CD4-positive, alpha-beta memory T cell (primary cell): Measurements from ENCODE around the gene GRIK5. TPM values are rescaled to one million over a fixed set of nuclear protein-coding genes. Genes with fewer than 3 reads are reported as not detected.

Experiments used
- CTCF ChIA-PET: fragments of 350-600 bp; sonication (Branson Sonifier 250); formaldehyde crosslinking; loops from one replicate; lab custom pipeline; 2021; ENCODE audit warnings: inconsistent platforms; ENCODE audit not compliant: partially characterized antibody; lab: Charles Lee
- POLR2A ChIA-PET: fragments of 350-600 bp; sonication (Branson Sonifier 250); formaldehyde crosslinking; loops from one replicate; lab custom pipeline; 2021; ENCODE audit not compliant: partially characterized antibody; lab: Charles Lee
- DNase-seq, 5 donors: peaks; one replicate each; pipeline versions ENCODE4 v3.0.0 to v3.0.0-alpha.2; 2020 to 2022; ENCODE audit warnings: mixed read lengths in 1 of 5
- H3K27ac ChIP-seq: one replicate; pipeline ENCODE4 v1.7.0; 2013; ENCODE audit warnings: low read depth, low read length
- H3K27me3 ChIP-seq: 2 replicates; pipeline ENCODE4 v1.7.0; 2013; ENCODE audit warnings: mild to moderate bottlenecking, low read length, moderate library complexity; ENCODE audit not compliant: insufficient read depth
- H3K36me3 ChIP-seq: 2 replicates; pipeline ENCODE4 v1.7.0; 2013; ENCODE audit warnings: mild to moderate bottlenecking, low read length, moderate library complexity; ENCODE audit not compliant: insufficient read depth
- H3K4me1 ChIP-seq: 2 replicates; pipeline ENCODE4 v1.7.0; 2013; ENCODE audit warnings: mild to moderate bottlenecking, low read length, moderate library complexity; ENCODE audit not compliant: insufficient read depth
- H3K4me3 ChIP-seq, 2 donors: one replicate each; pipeline ENCODE4 v1.7.0; 2013; ENCODE audit warnings: low read length in 2 of 2, mild to moderate bottlenecking in 1 of 2
- H3K9me3 ChIP-seq, 2 donors: one replicate each; pipeline ENCODE4 v1.7.0; 2013; ENCODE audit warnings: low read length in 2 of 2, control low read depth in 1 of 2; ENCODE audit not compliant: control insufficient read depth in 1 of 2
- H3K27ac Mint-ChIP-seq, 7 donors: one replicate each; pipeline ENCODE4 v1.8.0; 2020 to 2021; ENCODE audit warnings: mixed read lengths in 7 of 7, mild to moderate bottlenecking in 6 of 7, inconsistent platforms in 3 of 7, moderate library complexity in 3 of 7
- H3K27me3 Mint-ChIP-seq, 2 donors: one replicate each; pipeline ENCODE4 v1.8.0; 2020 to 2021; ENCODE audit warnings: mixed read lengths in 2 of 2
- H3K36me3 Mint-ChIP-seq, 2 donors: one replicate each; pipeline ENCODE4 v1.8.0; 2020 to 2021; ENCODE audit warnings: mixed read lengths in 2 of 2, inconsistent platforms in 1 of 2, mild to moderate bottlenecking in 1 of 2
- H3K4me1 Mint-ChIP-seq, 4 donors: one replicate each; pipeline ENCODE4 v1.8.0; 2020 to 2021; ENCODE audit warnings: mixed read lengths in 4 of 4, mild to moderate bottlenecking in 1 of 4
- H3K4me3 Mint-ChIP-seq, 8 donors: one replicate each; pipeline ENCODE4 v1.8.0; 2020 to 2021; ENCODE audit warnings: mixed read lengths in 8 of 8, mild to moderate bottlenecking in 7 of 8, moderate library complexity in 6 of 8, inconsistent platforms in 3 of 8
- H3K9me3 Mint-ChIP-seq, 8 donors: one replicate each; pipeline ENCODE4 v1.8.0; 2020 to 2021; ENCODE audit warnings: mixed read lengths in 8 of 8, mild to moderate bottlenecking in 5 of 8, inconsistent platforms in 3 of 8, moderate library complexity in 1 of 8
- intact Hi-C: fragments of 100-400 bp; cut with micrococcal nuclease; formaldehyde crosslinking; loops from one replicate; pipeline ENCODE4 v1.15.1; 2023
- polyA plus RNA-seq, 2 donors: library from polyadenylated mRNA; unstranded; fragments of 300-500 nt; fragmentation: Illumina TruSeq; gene quantifications; one replicate each; pipeline ENCODE4 v1.2.3, GENCODE V29; 2021
- total RNA-seq, 2 experiments: library from RNA; stranded (reverse); gene quantifications; one replicate each; pipeline ENCODE4 v1.2.3, GENCODE V29; 2021

Gene GRIK5
- total and polyA plus RNA-seq, 4 experiments from 2014 or later: 0.12 to 0.17 TPM; not detected in 2

DNA sequence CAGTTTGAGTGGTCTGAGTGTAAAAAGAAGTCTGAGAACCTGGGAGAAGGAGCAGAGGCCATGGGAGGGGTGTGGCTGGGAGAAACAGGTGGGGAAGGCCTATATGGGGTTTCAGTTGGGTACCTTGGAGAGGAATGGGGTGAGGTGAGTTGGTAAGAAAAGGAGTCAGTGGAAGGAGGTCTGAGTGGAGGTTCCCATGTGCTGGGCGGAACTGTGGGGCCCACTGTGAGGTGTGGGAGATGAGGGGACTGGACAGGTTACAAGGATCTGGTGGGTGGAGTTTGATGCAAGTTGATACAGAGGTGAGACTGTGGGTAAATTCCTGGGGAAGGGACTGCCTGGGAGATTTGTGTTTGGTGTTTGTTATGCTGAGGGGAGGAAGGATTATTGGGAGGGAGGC, 8.1 kb upstream of the GRIK5 start:
- Mint-ChIP-seq H3K4me1 (peaks cover 30 to 48% (median 42%) of the 10 kb centered on the region in 4 donors), H3K36me3 (peaks cover 13 to 45% of the 10 kb centered on the region in 2 donors), H3K27me3 (no peaks in the 10 kb centered on the region), H3K9me3 (peaks cover 0 to 2% (median 0%) of the 10 kb centered on the region in 8 donors), H3K27ac (peak overlapping the region; percentile 65 to 99 (median 95)), H3K4me3 (peak overlapping the region in 7 of 8 donors; percentile 22 to 96 (median 92))
- H3K36me3 ChIP-seq: peaks cover 32% of the 10 kb centered on the region
- CTCF ChIA-PET: no interaction called here
- H3K4me1 ChIP-seq: peaks cover 24% of the 10 kb centered on the region
- H3K4me3 ChIP-seq: no peak overlapping the region
- no peaks in the 10 kb centered on the region for H3K9me3 ChIP-seq
- POLR2A ChIA-PET: no interaction called here
- no peak for DNase-seq
- H3K27ac ChIP-seq: no peak overlapping the region
- H3K27me3 ChIP-seq: no peaks in the 10 kb centered on the region
- intact Hi-C loops: loop anchor here (5.0 kb wide), 2 partner anchors 216 to 344 kb away; partner anchors contain the start of gene RPS19

GRCh38 chr19:42076380-42076944, 6.5 kb upstream of the GRIK5 start:
- H3K9me3 ChIP-seq: no peaks in the 10 kb centered on the region
- intact Hi-C loops: loop anchor here (1.0 to 5.0 kb wide), 3 partner anchors 214 to 346 kb away; partner anchors contain the start of genes MEGF8 and RPS19
- Mint-ChIP-seq H3K4me1 (peaks cover 29 to 44% (median 37%) of the 10 kb centered on the region in 4 donors), H3K27ac (peak overlapping the region; percentile 95 to 99 (median 95)), H3K4me3 (peak overlapping the region; percentile 89 to 96 (median 92)), H3K36me3 (peaks cover 10 to 37% of the 10 kb centered on the region in 2 donors), H3K9me3 (peaks cover 0 to 2% (median 0%) of the 10 kb centered on the region in 8 donors), H3K27me3 (no peaks in the 10 kb centered on the region)
- ChIA-PET CTCF (interaction anchor here (1.1 to 1.4 kb wide), 2 partner anchors 56 to 107 kb away, joined by 3 read pairs; partner anchors contain the start of gene POU2F2), POLR2A (interaction anchor here (0.6 to 1.3 kb wide), 14 partner anchors 10 to 321 kb away, joined by 3 to 5 read pairs (median 3); partner anchors contain the start of genes PAFAH1B3, PRR19, RABAC1 and ZNF526)
- H3K27me3 ChIP-seq: no peaks in the 10 kb centered on the region
- H3K4me1 ChIP-seq: peaks cover 24% of the 10 kb centered on the region
- peak overlapping the region; percentile 55 to 86 for H3K4me3 ChIP-seq
- DNase-seq: peak in 1 of 5 donors; percentile 65
- peaks cover 28% of the 10 kb centered on the region for H3K36me3 ChIP-seq
- H3K27ac ChIP-seq: peak overlapping the region; percentile 95

DNA sequence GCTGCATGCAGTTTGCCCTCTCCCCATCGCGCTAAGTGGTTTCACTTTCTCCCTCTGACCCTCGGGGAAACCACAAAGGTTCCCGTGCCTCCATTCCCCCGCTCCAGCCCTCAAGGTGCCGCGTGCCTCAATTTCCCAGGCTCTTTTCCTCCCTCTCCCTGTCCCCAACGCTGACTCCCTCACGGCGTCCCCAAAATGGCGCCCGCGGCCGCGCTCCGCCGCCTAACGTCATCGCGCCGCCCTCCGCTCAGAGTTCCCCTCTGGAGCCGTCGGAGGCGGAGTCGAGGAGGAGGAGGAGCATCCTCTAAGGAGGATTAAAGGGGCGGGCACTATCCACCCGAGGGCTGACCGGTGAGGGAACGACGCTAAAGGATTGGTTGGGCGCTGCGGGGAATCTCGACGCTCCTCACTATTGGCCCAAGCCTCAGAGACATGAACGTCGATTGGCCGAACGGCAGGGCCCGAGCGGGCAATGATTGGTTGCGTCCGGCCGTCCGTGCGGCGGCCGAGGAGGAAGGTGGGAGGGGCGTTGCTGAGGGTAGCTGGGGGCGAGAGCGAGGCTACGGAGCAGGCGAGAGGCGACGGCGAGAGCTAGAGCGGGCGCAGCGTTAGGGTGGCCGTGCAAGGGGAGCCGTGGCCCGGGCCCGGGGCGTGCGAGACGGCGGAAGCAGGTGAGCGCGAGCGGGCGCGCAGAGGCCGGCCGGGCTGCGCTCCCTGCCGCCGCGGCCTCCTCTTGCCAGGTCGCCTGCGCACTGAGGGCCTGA, 5.8 kb upstream of the GRIK5 start, which contains the start of gene ZNF574:
Gene ZNF574 (plus strand): TSS at position 551 of the 764 bp plus-strand sequence. CDS start 2,441 bp downstream, outside the sequence.
- H3K4me1 Mint-ChIP-seq: peaks cover 29 to 38% (median 34%) of the 10 kb centered on the region in 4 donors
- intact Hi-C loops: loop anchor here (1.0 to 5.0 kb wide), 4 partner anchors 142 to 347 kb away; partner anchors contain the start of genes DEDD2, MEGF8 and RPS19
- CTCF ChIA-PET: interaction anchor here (1.1 to 1.4 kb wide), 2 partner anchors 57 to 108 kb away, joined by 3 read pairs; partner anchors contain the start of gene POU2F2

DNA sequence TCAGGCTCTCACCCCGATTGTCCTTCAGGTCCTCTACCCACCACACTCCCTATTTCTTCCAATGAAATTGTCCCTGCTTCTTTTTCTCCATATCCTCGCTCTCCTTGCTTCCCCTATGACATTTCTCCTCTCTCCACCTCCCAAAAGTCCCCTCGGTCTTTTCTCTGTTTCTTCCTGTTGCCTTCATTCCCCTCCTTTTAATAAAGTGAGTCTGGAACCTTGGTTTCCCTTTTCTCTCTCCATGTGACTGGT, 5.3 kb upstream of the GRIK5 start:
- no peaks in the 10 kb centered on the region for H3K27me3 ChIP-seq
- H3K9me3 Mint-ChIP-seq: peaks cover 0 to 2% (median 0%) of the 10 kb centered on the region in 8 donors

More for the DNA sequence above, 5.8 kb upstream of the GRIK5 start, which contains the start of gene ZNF574:
- H3K4me1 ChIP-seq: peaks cover 24% of the 10 kb centered on the region
- no peaks in the 10 kb centered on the region for H3K9me3 ChIP-seq
- POLR2A ChIA-PET: interaction anchor here (0.6 to 1.3 kb wide), 12 partner anchors 9 to 322 kb away, joined by 3 to 5 read pairs (median 3); partner anchors contain the start of genes PAFAH1B3, PRR19, RABAC1 and ZNF526
- no peaks in the 10 kb centered on the region for H3K27me3 ChIP-seq
- peak within 1 kb of the TSS; percentile 97 to 100 (median 100) for H3K27ac Mint-ChIP-seq
- H3K27me3 Mint-ChIP-seq: no peaks in the 10 kb centered on the region
- H3K27ac ChIP-seq: peak within 1 kb of the TSS; percentile 95
- H3K4me3 ChIP-seq: peak within 1 kb of the TSS; percentile 66 to 86
- H3K36me3 ChIP-seq: peaks cover 21% of the 10 kb centered on the region
- H3K36me3 Mint-ChIP-seq: peaks cover 7 to 31% of the 10 kb centered on the region in 2 donors
- peaks cover 0 to 2% (median 0%) of the 10 kb centered on the region in 8 donors for H3K9me3 Mint-ChIP-seq
- DNase-seq: peak; percentile 96 to 99 (median 99)
- H3K4me3 Mint-ChIP-seq: peak within 1 kb of the TSS; percentile 92 to 100 (median 98)

DNA sequence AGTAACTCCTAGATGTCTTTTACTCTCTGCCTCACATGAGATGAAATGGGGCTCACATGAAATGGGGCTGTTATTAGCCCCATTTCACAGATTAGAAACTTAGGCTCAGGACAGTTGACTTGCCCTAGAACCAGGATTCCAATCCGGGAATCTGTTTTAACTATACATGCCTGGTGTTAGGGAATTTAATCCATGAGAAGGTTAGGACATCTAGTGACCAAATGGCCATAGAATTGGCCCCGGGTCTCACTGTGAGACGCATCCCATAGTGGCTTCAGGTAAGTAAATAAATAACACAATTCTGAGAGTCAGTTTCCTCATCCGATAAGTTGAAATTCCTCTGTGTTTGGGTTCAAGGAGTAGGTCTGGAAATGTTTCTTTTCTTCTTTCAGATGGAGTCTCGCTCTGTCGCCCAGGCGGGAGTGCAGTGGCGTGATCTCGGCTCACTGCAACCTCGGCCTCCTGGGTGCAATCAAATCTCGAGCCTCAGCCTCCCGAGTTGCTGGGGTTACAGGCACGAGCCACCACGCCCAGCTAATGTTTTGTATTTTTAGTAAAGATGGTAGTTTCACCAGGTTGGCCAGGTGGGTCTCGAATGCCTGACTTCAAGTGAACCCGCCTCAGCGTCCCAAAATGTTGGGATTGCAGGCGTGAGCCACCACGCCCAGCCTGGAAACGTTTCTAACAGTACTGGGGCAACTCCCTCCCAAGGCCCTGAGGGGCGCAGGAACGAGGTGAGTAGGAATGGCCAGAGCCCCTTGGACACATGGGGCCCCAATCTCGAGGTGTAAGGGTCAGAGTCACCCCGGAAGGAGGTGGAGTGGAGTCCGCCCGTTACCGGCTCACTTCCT, 4.7 kb upstream of the GRIK5 start:
- Histone ChIP-seq H3K4me1 (peaks cover 24% of the 10 kb centered on the region), H3K9me3 (no peaks in the 10 kb centered on the region), H3K27ac (peak overlapping the region; percentile 95), H3K27me3 (no peaks in the 10 kb centered on the region), H3K36me3 (peaks cover 11% of the 10 kb centered on the region), H3K4me3 (peak overlapping the region; percentile 66 to 86)
- no peaks in the 10 kb centered on the region for H3K27me3 Mint-ChIP-seq
- DNase-seq: no peak
- ChIA-PET POLR2A (no interaction called here), CTCF (no interaction called here)
- H3K9me3 Mint-ChIP-seq: peaks cover 0 to 2% (median 0%) of the 10 kb centered on the region in 8 donors
- peak overlapping the region; percentile 97 to 100 (median 100) for H3K27ac Mint-ChIP-seq
- intact Hi-C loops: loop anchor here (1.0 to 5.0 kb wide), 3 partner anchors 143 to 348 kb away; partner anchors contain the start of genes DEDD2 and RPS19
- H3K4me3 Mint-ChIP-seq: peak overlapping the region; percentile 92 to 100 (median 98)
- H3K4me1 Mint-ChIP-seq: peaks cover 29 to 38% (median 34%) of the 10 kb centered on the region in 4 donors
- H3K36me3 Mint-ChIP-seq: peaks cover 7 to 28% of the 10 kb centered on the region in 2 donors

More for the DNA sequence above, 5.3 kb upstream of the GRIK5 start:
- intact Hi-C loops: loop anchor here (1.0 to 5.0 kb wide), 3 partner anchors 142 to 347 kb away; partner anchors contain the start of genes DEDD2 and RPS19
- H3K4me1 ChIP-seq: peaks cover 24% of the 10 kb centered on the region
- Mint-ChIP-seq H3K36me3 (peaks cover 7 to 31% of the 10 kb centered on the region in 2 donors), H3K27ac (peak overlapping the region; percentile 97 to 100 (median 100)), H3K27me3 (no peaks in the 10 kb centered on the region), H3K4me1 (peaks cover 29 to 38% (median 34%) of the 10 kb centered on the region in 4 donors), H3K4me3 (peak overlapping the region; percentile 92 to 100 (median 98))
- no peak for DNase-seq
- POLR2A ChIA-PET: no interaction called here
- peak overlapping the region; percentile 95 for H3K27ac ChIP-seq
- H3K4me3 ChIP-seq: peak overlapping the region; percentile 66 to 86
- H3K9me3 ChIP-seq: no peaks in the 10 kb centered on the region
- H3K36me3 ChIP-seq: peaks cover 17% of the 10 kb centered on the region
- CTCF ChIA-PET: no interaction called here

GRCh38 chr19:42071247-42071646, 1.2 kb upstream of the GRIK5 start:
- peaks cover 9 to 13% (median 11%) of the 10 kb centered on the region in 4 donors for H3K4me1 Mint-ChIP-seq
- H3K9me3 Mint-ChIP-seq: peaks cover 0 to 2% (median 0%) of the 10 kb centered on the region in 8 donors
- intact Hi-C loops: no loop called here
- no peaks in the 10 kb centered on the region for H3K36me3 ChIP-seq
- ChIA-PET POLR2A (no interaction called here), CTCF (no interaction called here)
- no peak overlapping the region for H3K27ac ChIP-seq
- no peaks in the 10 kb centered on the region for H3K27me3 Mint-ChIP-seq
- no peak overlapping the region for H3K4me3 ChIP-seq
- H3K4me1 ChIP-seq: peaks cover 7% of the 10 kb centered on the region
- H3K27me3 ChIP-seq: peaks cover 11% of the 10 kb centered on the region
- peak overlapping the region in 1 of 7 donors; percentile 71 for H3K27ac Mint-ChIP-seq
- H3K9me3 ChIP-seq: no peaks in the 10 kb centered on the region
- DNase-seq: no peak
- peaks cover 0 to 6% of the 10 kb centered on the region in 2 donors for H3K36me3 Mint-ChIP-seq
- H3K4me3 Mint-ChIP-seq: no peak overlapping the region
